Muscle of leg (tissue), 11 donors: ENCODE data around the gene STN1. TPM values are rescaled to one million over a fixed set of nuclear protein-coding genes. Genes with fewer than 3 reads are reported as not detected.
A peak's percentile ranks its signal among the peaks of the same experiment; 100 is the strongest.

Source experiments
- DNase-seq: peaks from one replicate; pipeline ENCODE4 v3.0.0; 2013
- H3K27ac ChIP-seq: one replicate; pipeline ENCODE4 v1.5.1; 2013; ENCODE audit warnings: mild to moderate bottlenecking, low read length, control low read depth
- H3K27me3 ChIP-seq: one replicate; pipeline ENCODE4 v1.6.1; 2013; ENCODE audit warnings: low read length; ENCODE audit not compliant: control insufficient read depth, insufficient read depth
- H3K36me3 ChIP-seq: one replicate; pipeline ENCODE4 v1.6.1; 2013; ENCODE audit warnings: low read length; ENCODE audit not compliant: control insufficient read depth, insufficient read depth
- H3K4me1 ChIP-seq: one replicate; pipeline ENCODE4 v1.6.1; 2013; ENCODE audit warnings: low read length; ENCODE audit not compliant: control insufficient read depth, insufficient read depth
- H3K4me3 ChIP-seq: one replicate; pipeline ENCODE4 v1.5.1; 2013; ENCODE audit warnings: low read length, control low read depth
- H3K9me3 ChIP-seq: replicated peaks from 2 replicates; pipeline ENCODE4 v1.6.1; 2013; ENCODE audit warnings: low read depth, low read length; ENCODE audit not compliant: control insufficient read depth
- WGBS: methylation state at CpG from one replicate; pipeline ENCODE4 v1.1.5; 2013; ENCODE audit warnings: missing lambda C conversion rate; ENCODE audit not compliant: insufficient coverage; 5-methylcytosine and 5-hydroxymethylcytosine counted together
- polyA plus RNA-seq, 8 donors: library from polyadenylated mRNA; unstranded; fragments of 120-200 nt; gene quantifications; one replicate each; pipeline versions ENCODE4 v1.2.1 to v1.2.3, GENCODE V29; 2013; ENCODE audit warnings: inconsistent platforms in 1 of 8, low replicate concordance in 1 of 8; ENCODE audit not compliant: insufficient read length in 8 of 8, insufficient read depth in 1 of 8
- total RNA-seq: library from RNA; stranded (reverse); fragments of 120-200 nt; gene quantifications from one replicate; pipeline ENCODE4 v1.2.4, GENCODE V29; 2013

The STN1 gene
- total and polyA plus RNA-seq, 9 donors: 17.9 to 25.6 (median 19.0) TPM

DNA sequence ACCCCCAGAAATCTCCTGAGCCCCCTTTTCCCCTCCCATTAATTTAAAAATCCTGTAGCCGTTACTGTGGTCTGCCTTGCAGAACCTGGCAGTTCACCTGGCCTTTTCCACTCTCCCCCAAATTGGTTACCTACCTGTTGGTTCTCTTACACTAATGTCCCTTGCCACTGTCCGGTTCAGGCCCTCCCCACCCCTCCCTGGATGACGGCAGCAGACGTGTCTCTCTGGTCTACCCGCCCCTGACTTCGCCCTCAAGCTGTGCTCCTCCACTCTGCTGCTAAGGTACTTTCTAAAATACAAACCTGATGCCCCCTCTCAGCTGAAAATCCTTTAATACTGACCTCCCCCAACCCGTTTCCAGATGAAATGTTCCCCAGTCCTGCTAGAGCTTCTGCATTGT, 47.0 kb downstream of the STN1 start:
- no peaks in the 10 kb centered on the region for H3K9me3 ChIP-seq
- no peak overlapping the region for H3K27ac ChIP-seq
- H3K27me3 ChIP-seq: no peaks in the 10 kb centered on the region
- no peak overlapping the region for H3K4me3 ChIP-seq
- peaks cover 8% of the 10 kb centered on the region for H3K4me1 ChIP-seq
- no peak for DNase-seq
- WGBS: 51% methylated on average over 6 of the region's 7 CpGs
- H3K36me3 ChIP-seq: no peaks in the 10 kb centered on the region

- H3K4me3 ChIP-seq: no peak overlapping the region
- H3K4me1 ChIP-seq: peaks cover 8% of the 10 kb centered on the region
- 33% methylated on average over 2 of the region's 8 CpGs for WGBS
- no peaks in the 10 kb centered on the region for H3K27me3 ChIP-seq
- no peak overlapping the region for H3K27ac ChIP-seq
- H3K36me3 ChIP-seq: no peaks in the 10 kb centered on the region
- DNase-seq: peak; percentile 51
- H3K9me3 ChIP-seq: peaks cover 3% of the 10 kb centered on the region
Measured at GRCh38 chr10:103870516-103870915, 47.5 kb downstream of the STN1 start.

- Histone ChIP-seq H3K4me3 (no peak overlapping the region), H3K4me1 (peaks cover 8% of the 10 kb centered on the region), H3K9me3 (peaks cover 11% of the 10 kb centered on the region), H3K27me3 (no peaks in the 10 kb centered on the region), H3K36me3 (no peaks in the 10 kb centered on the region), H3K27ac (no peak overlapping the region)
- 71% methylated on average over 1 of the region's 4 CpGs for WGBS
- DNase-seq: no peak
Measured at GRCh38 chr10:103869336-103869735, 48.6 kb downstream of the STN1 start.

- peaks cover 8% of the 10 kb centered on the region for H3K4me1 ChIP-seq
- H3K27me3 ChIP-seq: no peaks in the 10 kb centered on the region
- H3K27ac ChIP-seq: no peak overlapping the region
- 40% methylated on average over 1 of the region's 1 CpG for WGBS
- H3K9me3 ChIP-seq: peaks cover 11% of the 10 kb centered on the region
- no peak overlapping the region for H3K4me3 ChIP-seq
- DNase-seq: no peak
- H3K36me3 ChIP-seq: no peaks in the 10 kb centered on the region
Measured at GRCh38 chr10:103868200-103868599, 49.8 kb downstream of the STN1 start.

DNA sequence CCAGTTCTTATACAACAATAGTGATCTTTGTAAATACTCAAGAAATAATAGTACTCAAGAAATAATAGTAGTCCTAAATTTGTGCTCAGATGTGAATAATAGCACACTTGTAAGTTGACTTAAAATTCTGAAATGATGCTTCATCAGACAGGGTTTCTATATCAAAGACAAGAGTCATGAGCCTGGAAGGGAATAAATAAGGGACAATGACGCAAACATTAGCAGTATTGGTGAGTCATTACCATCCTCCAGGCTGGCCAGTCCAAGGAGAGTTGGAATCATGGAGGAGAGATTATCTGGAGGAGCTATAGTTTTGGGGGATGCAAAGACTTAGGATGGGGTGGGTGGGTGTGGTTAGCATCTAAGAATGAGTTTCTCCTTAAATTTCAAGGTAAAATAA, 56.5 kb downstream of the STN1 start:
- Histone ChIP-seq H3K9me3 (peaks cover 11% of the 10 kb centered on the region), H3K4me1 (peaks cover 8% of the 10 kb centered on the region), H3K36me3 (no peaks in the 10 kb centered on the region), H3K27ac (no peak overlapping the region), H3K4me3 (no peak overlapping the region), H3K27me3 (no peaks in the 10 kb centered on the region)
- no peak for DNase-seq
- WGBS: no CpG with 5 or more reads among the region's 1 CpG

DNA sequence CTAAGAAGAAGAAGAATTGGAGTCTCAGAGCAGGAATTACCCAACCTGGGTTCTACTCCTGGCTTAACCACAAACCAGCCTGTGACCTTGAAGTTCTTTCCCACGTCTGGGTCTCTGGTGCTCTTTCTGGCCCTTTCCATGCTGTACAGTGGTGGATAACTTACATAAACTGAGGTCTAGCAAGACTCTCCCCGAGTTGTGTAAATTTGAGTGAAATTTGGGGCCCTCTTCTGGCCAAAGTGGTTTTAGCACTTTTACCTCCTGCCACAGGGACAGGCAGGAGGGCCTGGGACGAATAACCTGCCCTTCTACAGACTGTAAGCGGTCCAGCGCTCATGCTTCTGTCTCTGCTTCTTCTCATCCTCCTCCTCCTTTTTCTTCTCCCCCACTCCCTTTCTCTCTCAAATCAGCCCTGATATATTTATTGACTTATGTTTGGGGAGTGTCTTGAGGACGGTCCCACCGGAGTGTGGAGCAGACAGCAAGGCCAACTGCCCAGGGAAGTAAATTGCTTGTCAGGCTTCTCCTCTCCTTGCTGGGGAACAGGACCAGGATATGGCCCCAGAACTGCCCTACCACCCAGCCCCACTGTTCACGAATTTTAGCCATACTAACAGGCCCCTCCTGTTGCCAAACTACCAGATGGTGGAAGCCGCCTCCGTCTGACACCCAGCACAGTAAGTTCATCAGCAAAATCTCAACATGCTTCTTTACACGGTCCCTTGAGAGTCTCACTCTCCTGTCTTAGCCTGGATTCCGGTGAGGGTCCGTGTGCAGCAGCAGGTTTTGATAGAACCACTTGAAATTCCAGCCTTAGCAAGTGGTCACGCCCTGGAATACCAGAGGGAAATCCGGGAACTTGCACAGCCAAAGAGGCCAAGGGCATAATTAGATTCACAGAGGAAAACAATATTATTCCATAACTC, 58.6 kb downstream of the STN1 start:
- no peaks in the 10 kb centered on the region for H3K27me3 ChIP-seq
- WGBS: 47% methylated on average over 7 of the region's 15 CpGs
- H3K4me3 ChIP-seq: no peak overlapping the region
- no peak overlapping the region for H3K27ac ChIP-seq
- H3K4me1 ChIP-seq: peaks cover 21% of the 10 kb centered on the region
- DNase-seq: peak; percentile 85
- H3K9me3 ChIP-seq: peaks cover under 1% of the 10 kb centered on the region
- H3K36me3 ChIP-seq: no peaks in the 10 kb centered on the region

DNA sequence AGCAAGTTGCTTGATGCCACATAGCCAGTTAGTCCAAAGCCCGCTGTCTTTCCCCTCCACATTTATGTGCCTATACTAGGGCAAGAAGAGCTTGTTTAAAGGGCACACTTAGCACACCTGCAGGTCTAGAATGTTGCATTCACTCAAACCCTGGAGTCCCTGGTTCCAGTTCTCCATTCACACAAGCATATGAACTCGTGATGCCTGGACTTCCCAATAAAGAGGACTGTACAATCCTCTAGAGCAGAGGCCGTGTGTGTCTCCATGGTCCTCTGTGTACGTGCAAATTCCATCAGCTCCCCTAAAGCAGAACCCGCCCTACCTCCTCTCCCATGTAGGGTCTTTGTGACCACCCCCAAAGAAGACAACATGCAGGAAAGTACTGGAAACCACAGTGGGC, 59.6 kb downstream of the STN1 start:
- no peaks in the 10 kb centered on the region for H3K36me3 ChIP-seq

GRCh38 chr10:103856797-103857170, 61.2 kb downstream of the STN1 start:
- peaks cover 47% of the 10 kb centered on the region for H3K4me1 ChIP-seq
- no peaks in the 10 kb centered on the region for H3K27me3 ChIP-seq
- peaks cover 3% of the 10 kb centered on the region for H3K36me3 ChIP-seq
- H3K9me3 ChIP-seq: no peaks in the 10 kb centered on the region
- WGBS: 73% methylated on average over 2 of the region's 5 CpGs
- no peak for DNase-seq
- H3K4me3 ChIP-seq: no peak overlapping the region
- H3K27ac ChIP-seq: no peak overlapping the region

More for the DNA sequence above, 59.6 kb downstream of the STN1 start:
- no peak overlapping the region for H3K4me3 ChIP-seq
- no peaks in the 10 kb centered on the region for H3K9me3 ChIP-seq
- no peaks in the 10 kb centered on the region for H3K27me3 ChIP-seq
- peaks cover 32% of the 10 kb centered on the region for H3K4me1 ChIP-seq
- DNase-seq: no peak
- H3K27ac ChIP-seq: no peak overlapping the region
- 82% methylated on average over 5 of the region's 5 CpGs for WGBS

- H3K4me3 ChIP-seq: peak overlapping the region; percentile 85
- WGBS: 6% methylated on average over 19 of the region's 34 CpGs
- H3K4me1 ChIP-seq: peaks cover 51% of the 10 kb centered on the region
- H3K9me3 ChIP-seq: no peaks in the 10 kb centered on the region
- H3K27ac ChIP-seq: no peak overlapping the region
- no peak for DNase-seq
- H3K36me3 ChIP-seq: peaks cover 6% of the 10 kb centered on the region
- H3K27me3 ChIP-seq: no peaks in the 10 kb centered on the region
Measured at GRCh38 chr10:103855852-103856796, 61.9 kb downstream of the STN1 start.

DNA sequence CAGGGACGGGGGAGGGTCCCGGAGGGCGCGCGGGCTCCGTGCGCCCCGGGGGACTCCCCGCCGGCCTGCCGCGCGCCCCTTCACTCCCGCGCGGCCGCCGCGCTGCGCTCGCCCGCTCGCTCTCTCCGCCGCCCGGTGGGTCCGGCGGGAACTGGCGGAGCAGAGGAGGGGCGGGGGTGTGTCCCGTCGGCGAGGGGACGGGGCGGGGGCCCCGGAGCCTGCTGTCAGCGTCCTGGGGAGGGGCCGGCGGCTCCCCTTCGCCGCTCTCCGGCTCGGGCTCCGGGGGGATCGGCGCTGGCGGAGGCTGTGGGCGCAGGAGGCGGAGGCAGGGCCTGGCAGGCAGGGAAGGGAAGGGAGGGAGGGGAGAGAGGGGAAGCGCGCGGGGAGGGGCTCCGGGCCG, 62.6 kb downstream of the STN1 start, which contains the start of gene SH3PXD2A:
Gene SH3PXD2A, minus strand, starts transcription at position 153 of the 400 bp plus-strand sequence. CDS start 310 bp downstream, outside the sequence.
- H3K4me1 ChIP-seq: peaks cover 58% of the 10 kb centered on the region
- H3K4me3 ChIP-seq: peak within 1 kb of the TSS; percentile 85
- peak; percentile 79 for DNase-seq
- under 1% methylated on average over 33 of the region's 54 CpGs for WGBS
- peak within 1 kb of the TSS; percentile 90 for H3K27ac ChIP-seq
- no peaks in the 10 kb centered on the region for H3K9me3 ChIP-seq
- H3K36me3 ChIP-seq: peaks cover 9% of the 10 kb centered on the region
- no peaks in the 10 kb centered on the region for H3K27me3 ChIP-seq
